H1 (cell line): ENCODE data around the gene NHERF2. TPM values are rescaled to one million over a fixed set of nuclear protein-coding genes. Genes with fewer than 3 reads are reported as not detected.

Experiments
- ASH2L ChIP-seq: fragments of 200-600, 300-600 bp; sonication (generic); IDR thresholded peaks from one replicate; pipeline ENCODE4 v1.7.1; 2017; ENCODE audit warnings: low read length
- JUND ChIP-seq: IDR thresholded peaks from 2 replicates; pipeline ENCODE4 v1.6.1; 2011; ENCODE audit warnings: mild to moderate bottlenecking, improper control_type of control experiment, low read length
- KDM5A ChIP-seq: fragments of 200-600 bp; IDR thresholded peaks from 2 replicates; pipeline ENCODE4 v1.7.1; 2012; ENCODE audit warnings: mild to moderate bottlenecking, low read length, inconsistent platforms, mixed read lengths
- NRF1 ChIP-seq: IDR thresholded peaks from 2 replicates; pipeline ENCODE4 v1.6.1; 2011; ENCODE audit warnings: mild to moderate bottlenecking, low read depth, low read length, improper control_type of control experiment
- POLR2AphosphoS5 ChIP-seq: IDR thresholded peaks from 2 replicates; pipeline ENCODE4 v1.6.1; 2011; ENCODE audit warnings: low read depth, low read length
- POU5F1 ChIP-seq: IDR thresholded peaks from 2 replicates; pipeline ENCODE4 v1.6.1; 2011; ENCODE audit warnings: low read depth, mild to moderate bottlenecking, low read length, moderate library complexity
- SIRT6 ChIP-seq: IDR thresholded peaks from one replicate; pipeline ENCODE4 v1.7.1; 2012; ENCODE audit warnings: low read length, inconsistent platforms
- TAF1 ChIP-seq: IDR thresholded peaks from 2 replicates; pipeline ENCODE4 v1.6.1; 2011; ENCODE audit warnings: mild to moderate bottlenecking, low read depth, low read length
- TAF7 ChIP-seq: optimal IDR thresholded peaks from 2 replicates; pipeline ENCODE3; 2011; ENCODE audit warnings: low read depth, mild to moderate bottlenecking, inconsistent platforms, low read length, moderate library complexity, borderline replicate concordance
- polyA plus RNA-seq, 7 experiments: library from polyadenylated mRNA; depleted of rRNA in 3 of 7; stranded (reverse) in 5 of 7; unstranded in 2 of 7; fragments of >200 nt in 5 of 7; fragments of 200-250 nt in 2 of 7; gene quantifications; 1 replicate in 5 of 7; 2 replicates in 1 of 7; 4 replicates in 1 of 7; pipeline versions ENCODE4 v1.2.1 to v1.2.3, GENCODE V29; 2011 to 2013; ENCODE audit warnings: missing spikeins in 2 of 7, mixed read lengths in 2 of 7
- total RNA-seq: library from RNA; stranded (reverse); fragmentation: NEBNext Ultra II Directional; extraction: Animal tissue kit (Norgen Biotek cat#: 25700); gene quantifications from 2 replicates; pipeline ENCODE4 v1.2.1, GENCODE V29; 2021

The NHERF2 gene
- total and polyA plus RNA-seq, 2 of the 8 experiments (the other 6 are each of a cell fraction or from before 2014, with no cell fraction given), result 13.9 to 19.3 TPM

DNA sequence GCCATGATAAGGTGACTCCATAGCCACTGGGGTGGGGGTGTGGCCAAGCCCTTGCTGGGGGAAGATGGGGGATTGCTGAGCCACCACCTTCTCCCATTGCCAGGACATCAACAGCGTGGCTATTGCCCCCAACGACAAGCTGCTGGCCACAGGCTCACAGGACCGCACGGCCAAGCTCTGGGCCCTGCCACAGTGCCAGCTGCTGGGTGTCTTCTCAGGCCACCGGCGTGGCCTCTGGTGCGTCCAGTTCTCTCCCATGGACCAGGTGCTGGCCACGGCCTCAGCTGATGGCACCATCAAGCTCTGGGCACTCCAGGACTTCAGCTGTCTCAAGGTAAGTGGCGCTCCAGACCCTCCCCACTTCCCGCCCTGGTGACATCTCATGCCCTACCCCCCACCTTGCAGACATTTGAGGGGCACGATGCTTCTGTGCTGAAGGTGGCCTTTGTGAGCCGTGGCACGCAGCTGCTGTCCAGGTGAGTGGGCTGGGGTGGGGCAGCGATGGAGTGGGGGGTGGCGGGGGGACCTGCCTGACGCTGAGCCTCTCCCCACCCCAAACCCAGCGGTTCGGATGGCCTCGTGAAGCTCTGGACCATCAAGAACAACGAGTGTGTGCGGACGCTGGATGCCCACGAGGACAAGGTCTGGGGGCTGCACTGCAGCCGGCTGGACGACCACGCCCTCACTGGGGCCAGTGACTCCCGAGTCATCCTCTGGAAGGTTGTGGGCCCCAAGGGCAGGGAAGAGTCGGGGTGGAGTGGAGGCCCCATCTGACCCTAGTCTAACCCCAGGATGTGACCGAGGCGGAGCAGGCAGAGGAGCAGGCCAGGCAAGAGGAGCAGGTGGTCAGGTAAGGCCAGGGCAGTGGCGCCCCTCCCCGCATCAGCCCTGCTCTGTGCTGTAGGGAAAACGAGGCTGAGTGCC lies 49.5 kb upstream of the NHERF2 start (continued):
- TF ChIP-seq NRF1 (no peak), JUND (no peak), TAF7 (no peak), TAF1 (no peak), SIRT6 (no peak), ASH2L (no peak), KDM5A (no peak), POU5F1 (no peak), POLR2AphosphoS5 (no peak)
